Fibroblast of skin of back (primary cell): Measurements from ENCODE around the gene CXCL5.
"Not testable (repeated sequence)": the region's sequence is repeated elsewhere in the genome, so short reads cannot be mapped to it uniquely, and the experiment has no call there.

Experiments used
- DNase-seq: peaks from one replicate; pipeline ENCODE4 v3.0.0-alpha.2; 2013

Gene CXCL5

DNA sequence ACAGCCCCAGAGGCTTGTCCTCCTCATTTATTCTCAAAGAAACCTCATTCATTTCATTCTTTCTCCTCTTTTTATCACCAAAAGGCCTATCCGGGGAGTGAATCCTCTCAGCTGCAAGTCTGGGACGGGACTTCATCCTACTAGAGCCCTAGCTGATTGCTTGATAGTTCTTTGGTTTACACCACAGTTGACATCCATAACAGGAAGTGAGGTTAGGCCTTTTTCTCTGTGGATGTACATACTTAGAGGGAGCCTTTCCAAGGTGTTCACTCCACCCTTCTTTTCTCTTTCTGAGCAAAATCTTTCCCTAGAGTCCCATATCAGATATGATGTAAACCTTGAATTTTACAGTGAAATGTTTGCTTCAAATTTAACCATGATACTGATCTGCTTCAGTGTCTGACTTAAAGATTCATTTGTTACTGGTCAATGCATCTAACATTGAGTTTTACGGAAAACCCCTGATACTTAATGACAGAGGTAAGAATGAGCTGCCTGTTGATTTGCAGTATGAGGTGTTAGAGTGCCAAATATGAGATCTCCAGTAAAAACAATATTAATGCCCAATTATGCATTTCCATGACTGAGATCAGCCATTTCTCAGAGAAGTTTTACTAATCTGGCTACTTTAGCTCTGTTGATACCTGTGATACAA lies 16.8 kb upstream of the CXCL5 start:
- DNase-seq: no peak

DNA sequence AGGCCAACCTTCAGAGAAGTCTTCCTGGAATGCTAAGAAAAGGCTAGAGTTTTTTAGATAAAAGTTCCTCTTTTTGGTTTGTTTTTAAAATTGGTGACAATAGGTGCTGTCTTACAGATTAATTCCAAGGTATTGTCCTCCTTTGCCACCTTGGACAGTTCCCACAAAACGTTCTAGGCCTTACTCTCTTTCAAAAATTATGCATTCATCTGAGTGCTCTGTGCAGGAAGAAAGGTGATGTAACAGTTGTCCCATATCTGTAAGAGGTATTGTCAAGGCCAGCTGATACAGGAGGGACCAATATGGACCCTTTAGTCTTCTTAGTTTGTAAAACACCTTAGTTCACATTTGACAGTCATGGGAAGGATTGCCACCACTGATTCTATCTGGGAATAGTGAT lies 15.9 kb upstream of the CXCL5 start:
- peak; percentile 7 for DNase-seq

DNA sequence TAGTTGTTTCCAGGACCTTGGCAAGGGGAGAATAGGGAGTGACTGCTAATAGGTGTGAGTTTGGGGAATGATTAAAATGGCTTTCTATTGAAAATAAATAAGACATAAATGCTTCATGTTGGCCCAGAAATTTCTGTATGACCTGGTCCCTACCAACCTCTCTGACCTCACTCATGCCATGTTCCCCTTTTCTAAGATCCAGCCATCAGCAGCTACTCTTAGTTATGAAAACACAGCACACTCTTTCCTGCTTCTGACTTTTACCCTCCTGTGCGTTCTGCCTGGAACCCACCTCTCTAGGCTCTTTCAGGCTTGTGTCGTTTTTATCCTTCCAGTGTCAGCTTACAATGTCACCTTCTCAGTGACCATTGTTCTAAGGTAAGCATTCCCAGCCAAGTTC lies 14.8 kb upstream of the CXCL5 start:
- DNase-seq: no peak

DNA sequence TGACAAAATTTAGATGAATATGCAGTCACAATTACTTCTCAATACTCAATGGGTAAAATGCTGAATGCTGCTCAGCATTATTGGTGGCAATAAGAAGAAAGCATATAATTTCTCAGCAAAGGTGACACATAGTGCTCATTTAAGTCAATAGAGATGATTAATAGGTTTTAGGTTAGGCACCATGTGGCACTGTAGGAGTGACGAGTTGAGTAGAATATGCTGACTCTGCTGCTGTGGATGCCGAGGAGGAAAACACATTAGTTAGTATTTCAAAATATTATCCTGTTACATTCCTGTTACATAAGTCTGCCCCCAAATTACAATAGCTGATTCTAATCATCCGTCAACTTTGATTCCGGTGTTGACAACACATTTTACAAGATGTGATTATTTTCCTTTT lies 13.7 kb upstream of the CXCL5 start:
- DNase-seq: no peak

DNA sequence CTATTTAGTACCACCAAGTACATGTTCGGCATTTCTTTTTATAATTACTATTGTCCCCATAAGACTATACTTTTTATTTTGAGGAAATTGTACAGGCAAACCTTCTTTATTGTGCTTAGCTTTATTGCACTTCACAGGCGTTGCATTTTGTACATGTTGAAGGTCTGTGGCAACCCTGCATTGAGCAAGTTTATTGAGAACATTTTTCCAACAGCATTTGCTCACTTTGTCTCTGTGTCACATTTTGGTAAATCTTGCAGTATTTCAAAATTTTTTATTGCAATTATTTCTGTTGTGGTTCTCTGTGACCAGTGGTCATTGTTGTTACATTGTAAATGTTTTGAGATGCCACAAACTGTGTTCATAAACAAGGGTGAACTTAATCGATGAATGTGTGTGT lies 10.8 kb upstream of the CXCL5 start:
- no peak for DNase-seq

DNA sequence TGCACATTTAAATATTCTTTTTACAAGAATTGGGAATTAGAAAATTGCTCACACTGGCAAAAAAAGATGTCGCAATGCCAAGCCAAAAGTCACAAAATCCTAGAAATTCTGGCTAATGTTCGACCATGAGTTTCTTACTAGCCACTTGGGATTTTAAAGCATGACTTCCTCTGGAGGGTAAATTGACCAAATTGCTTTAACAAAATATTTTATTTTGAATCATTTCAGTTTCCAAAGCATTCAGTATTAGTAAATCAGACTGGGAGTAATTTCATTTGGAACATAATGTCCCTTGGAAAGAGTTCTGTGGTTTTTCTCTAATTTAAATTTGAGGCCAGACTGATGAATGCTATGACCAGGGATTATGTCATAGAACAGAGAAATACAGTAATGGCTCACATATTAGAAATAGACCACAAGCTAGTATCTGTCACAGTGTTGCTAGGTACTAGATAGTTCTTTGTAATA lies 7.6 kb upstream of the CXCL5 start:
- DNase-seq: peak; percentile 13

DNA sequence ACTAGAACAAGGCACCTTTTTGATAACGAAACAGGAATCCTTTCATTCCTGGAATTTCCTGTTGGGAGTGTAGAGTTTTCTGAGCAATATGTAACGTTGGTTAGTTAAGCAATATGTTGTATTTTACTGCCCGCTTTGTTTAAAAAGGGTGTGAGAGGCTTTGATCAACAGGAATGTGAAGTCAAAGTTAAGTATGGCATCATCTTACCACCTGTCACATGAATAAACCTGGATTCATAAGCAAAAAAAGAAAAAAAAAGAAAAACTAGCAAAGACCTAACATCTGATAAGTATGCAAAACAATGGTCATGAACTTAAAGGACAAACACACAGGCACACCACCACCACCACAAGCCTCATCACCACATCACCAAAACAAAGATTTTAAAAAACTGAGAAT lies 7.1 kb upstream of the CXCL5 start:
- DNase-seq: no peak

DNA sequence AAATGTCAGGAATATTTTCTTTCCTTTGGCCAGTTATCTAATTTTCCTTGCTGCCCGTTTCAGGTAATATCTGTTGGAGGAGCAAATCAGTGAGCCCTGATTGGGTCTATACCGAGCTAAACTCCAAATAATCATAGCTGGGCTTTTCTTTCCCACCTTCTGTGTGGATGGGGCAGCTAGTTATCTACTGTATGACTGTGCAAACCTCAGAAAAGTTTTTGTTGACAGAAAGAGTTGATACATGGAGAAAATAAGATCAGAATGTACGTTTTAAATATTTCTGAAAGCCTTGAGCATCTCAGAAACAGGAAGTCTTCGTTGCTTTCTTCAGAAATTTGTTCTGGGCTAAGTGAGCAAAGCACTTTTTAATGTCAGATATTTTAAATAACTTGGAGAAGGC lies 6.2 kb upstream of the CXCL5 start:
- no peak for DNase-seq

DNA sequence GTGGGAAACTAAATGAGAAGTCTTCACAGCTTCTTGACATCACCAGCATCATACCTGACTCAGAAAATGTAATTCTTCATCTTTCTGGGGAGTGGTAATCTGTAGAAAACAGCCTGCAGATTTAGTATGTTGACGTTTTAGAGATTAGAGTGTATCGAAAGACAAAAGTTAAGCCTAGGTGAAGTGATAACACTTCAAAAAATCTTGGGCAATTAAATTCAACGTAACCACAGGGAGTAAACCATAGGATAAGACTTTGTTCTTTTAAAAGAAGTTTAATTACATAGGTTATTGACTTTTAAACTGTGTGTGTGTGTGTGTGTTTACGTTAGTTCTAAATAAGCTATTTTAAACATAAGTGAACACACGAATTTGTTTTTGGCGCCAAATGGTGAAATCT lies 1.8 kb upstream of the CXCL5 start:
- DNase-seq: no peak

DNA sequence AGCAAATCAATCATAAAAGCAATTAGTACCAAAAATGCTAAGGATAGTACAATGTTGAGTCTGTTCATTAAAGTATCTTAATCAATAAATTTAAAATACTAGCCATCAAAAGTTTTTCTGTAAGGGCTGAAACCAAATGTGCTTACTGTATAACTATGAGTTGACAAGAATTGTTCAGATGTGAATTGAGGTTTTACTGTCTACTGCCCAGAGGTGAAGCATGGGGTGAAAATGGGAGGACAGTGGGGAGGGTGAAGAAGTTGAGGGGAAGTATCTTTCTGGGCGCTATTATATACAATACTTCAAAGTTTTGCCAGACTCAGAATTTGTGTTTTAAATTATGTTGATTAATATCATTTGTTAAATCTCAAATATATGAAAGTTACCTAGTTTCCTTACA lies 6.4 kb downstream of the CXCL5 start:
- no peak for DNase-seq

DNA sequence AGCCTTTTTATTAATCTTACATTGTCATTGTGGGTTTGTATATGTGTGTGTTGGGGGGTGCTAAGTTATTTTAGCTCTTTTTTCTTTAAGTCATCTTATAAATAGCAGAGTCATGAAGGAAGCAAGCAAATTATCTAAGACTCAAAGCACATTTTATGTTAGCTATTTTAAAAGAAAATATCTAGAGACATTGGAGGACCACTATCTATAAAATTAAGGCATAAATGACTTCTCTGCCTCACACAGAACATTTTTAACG lies 6.8 kb downstream of the CXCL5 start:
- DNase-seq: no peak

DNA sequence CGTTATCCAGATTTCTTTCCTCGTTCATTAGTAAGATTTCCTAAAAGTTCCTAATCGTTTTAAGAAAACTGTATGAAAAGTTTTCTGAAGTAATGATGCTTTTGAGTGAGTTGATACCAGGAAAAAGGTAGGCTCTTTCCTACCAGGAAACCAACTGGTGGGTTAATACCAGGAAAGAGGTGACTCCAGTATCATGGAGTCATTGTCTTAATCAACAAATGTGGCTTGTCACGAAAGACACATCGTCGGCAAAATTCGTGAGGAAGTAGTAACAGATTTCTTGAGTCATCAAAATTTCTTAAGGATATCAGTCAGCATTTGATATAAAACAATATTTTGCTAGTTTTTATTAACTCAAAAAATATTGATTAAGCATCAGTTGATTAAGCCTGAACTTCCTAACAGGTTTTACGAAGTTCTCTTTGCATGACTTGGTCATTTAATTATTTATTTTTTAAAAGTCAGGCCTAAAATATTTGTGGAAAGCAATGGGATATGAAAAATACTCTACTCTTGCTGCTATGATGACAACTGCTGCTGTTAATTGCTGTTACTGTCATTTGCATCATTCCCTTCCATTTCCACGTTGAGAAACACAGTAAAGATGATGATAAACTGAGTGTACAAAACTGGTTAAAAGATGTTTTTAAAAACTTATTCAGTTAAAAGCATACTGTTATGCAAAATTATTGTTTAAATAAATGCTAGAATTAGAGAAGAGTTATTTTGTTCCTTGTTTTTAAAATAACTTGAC lies 7.3 kb downstream of the CXCL5 start:
- DNase-seq: no peak

DNA sequence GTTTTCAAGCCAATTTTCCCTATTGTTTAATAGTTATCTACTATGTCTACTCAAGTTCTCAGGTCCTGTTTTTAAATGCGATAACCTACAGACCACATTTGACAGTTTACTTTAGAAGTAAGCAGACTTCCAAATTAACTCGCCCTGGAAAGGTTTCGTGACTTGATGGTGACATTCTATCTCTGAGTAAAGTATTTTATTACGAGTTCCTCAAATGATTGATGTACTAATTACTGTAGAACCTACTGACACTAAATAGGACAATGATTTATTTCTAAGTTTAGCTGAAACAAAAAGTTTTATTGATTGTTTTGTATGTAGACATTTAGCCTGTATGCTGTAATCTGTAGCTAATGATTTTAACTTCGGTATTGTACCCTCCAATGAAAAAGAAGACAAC lies 8.5 kb downstream of the CXCL5 start:
- no peak for DNase-seq

DNA sequence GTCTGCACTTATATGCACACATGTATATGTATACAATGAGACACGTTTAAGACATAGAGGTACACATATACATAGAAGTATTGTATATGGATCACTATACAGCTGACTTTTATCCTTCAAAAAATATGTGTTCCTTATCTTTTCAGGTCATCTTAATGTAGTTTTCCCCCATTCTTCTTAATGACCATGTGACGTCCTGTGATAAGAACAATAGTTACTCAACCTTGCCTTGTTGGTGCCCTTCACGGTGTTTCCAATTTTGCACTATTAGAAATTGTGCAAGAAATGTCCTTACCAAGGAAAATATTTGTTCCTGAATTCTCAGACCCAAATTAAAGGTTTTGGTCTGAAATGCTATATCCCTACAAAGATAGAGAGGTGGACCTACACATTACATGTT lies 9.4 kb downstream of the CXCL5 start:
- DNase-seq: no peak

DNA sequence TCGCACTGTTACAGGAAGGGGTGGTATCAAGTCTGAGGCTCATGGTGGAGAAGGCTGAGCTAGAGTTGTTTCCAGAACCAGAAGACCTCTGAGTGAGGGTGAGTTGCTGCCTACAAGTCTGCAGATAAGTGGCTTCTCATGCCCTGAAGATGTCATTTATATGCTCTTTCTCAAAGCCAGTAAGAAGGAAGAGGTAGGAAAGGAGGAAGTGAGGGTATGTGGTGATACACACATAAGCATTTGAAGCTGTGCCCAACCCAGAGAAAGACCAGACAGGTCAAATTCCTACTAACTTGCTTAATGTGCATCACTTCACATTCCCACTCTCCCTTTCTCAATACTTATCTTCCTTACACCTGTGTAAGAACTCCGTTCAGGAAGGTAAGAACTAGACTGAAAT lies 10.4 kb downstream of the CXCL5 start, which contains the start of gene PPBP:
TSS of gene PPBP (minus strand) at position 130 of the 400 bp plus-strand sequence. CDS start at position 43, 87 bp downstream.
- no peak for DNase-seq

DNA sequence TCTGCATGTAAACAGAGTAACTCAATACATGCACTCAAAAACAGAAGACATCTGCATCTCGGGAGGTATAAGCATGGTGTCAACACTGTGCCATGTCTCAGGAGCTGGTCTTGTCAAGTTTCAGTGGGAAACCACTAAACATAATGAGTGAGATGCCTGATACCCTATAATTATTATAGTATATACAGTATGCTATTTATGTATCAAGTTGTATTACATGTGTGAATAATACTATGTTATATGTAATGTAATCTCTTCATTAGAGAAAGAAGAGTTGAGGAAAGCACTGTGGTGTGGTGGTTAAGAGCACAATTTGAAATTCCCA lies 13.0 kb downstream of the CXCL5 start:
- DNase-seq: no peak

DNA sequence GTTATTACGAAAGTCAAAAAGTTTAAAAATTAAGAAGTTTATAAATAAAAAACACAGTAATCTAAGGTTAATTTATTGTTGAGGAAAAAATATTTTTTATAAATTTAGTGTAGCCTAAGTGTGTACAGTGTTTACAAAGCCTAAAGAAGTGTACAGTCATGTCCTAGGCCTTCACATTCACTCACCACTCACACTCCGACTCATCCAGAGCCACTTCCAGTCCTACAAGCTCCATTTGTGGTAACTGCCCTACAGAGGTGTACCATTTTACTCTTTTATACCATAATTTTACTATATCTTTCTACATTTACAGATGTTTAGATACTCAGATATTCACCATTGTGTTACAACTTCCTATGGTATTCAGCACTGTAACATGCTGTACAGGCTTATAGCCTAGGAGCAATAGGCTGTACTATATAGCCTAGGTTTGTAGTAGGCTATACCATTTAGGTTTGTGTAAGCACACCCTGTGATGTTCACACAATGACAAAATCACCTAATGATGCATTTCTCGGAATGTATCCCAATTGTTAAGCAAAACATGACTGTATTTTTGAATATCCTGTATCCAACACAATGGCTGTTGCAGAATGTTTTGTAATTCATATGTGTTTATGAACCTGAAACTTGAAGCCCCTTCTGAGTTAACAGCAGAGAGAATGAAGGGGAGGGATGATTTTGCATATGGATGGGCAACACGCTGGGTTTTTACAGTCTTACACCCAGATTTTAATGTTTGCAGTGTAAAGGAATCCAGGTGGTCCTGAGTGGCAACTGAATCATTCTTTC lies 13.5 kb downstream of the CXCL5 start:
- DNase-seq: peak; percentile 56

DNA sequence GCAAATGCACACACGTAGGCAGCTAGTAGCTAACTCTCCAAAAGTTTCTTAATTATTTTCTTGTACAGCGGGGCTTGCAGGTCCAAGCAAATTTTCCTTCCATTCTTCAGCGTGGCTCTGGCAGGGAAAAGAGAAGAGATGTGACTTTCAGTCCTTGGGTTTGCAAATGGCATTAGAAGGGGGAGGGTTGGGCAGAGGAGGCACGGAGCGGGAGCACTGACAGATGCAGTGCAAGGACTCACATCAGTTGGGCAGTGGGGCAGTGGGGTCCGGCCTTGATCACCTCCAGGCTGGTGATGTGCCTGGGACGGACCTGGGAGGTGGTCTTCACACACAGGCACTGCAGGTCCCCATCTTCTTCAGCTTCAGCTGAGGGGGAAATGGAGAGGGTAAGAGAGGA lies 17.3 kb downstream of the CXCL5 start:
- DNase-seq: not testable (repeated sequence)

DNA sequence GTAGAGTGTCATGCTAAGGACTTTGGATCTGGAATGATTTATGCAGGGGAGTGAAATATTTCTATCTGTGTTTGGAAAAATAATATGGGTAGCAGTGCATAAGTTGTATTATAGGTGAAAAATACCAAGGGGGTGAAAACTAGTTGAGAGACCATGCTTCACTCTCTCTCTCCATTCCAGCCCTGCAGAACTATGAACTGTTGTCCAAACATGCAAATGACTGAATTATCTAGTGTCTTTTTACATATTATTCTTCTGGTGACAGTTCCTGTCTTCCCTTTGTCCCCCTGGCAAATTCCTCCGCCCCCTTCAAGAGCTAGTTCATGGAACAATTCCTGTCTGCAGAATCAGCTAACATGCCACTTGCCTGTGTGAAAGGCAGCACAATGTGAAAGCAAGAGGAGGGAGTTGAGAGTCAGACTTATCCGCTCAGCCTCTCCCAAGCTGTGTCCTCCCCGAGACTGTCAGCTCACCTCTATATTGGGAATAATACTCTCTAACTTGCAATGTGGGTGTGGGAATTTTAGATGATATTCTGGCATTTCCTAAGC lies 19.0 kb downstream of the CXCL5 start:
- DNase-seq: peak; percentile 47

DNA sequence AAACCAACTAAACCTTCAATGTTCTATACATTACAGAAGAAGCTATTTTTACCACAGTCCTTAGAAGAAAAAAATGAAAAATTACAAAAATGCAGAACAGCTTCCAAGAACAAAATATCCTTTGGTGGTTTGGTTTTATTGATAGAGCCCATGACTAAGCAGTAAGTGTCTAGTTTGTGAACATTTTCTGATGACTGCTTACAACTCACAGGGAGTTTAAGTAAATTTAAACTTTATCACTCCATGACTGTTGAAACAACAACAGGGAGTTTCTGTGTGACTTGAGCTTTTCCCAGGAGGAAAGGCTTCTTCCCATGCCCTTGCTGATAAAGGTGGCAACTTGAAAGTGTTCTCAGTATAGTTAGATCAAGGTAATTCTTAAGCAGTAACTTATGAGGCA lies 19.6 kb downstream of the CXCL5 start:
- DNase-seq: peak; percentile 95

DNA sequence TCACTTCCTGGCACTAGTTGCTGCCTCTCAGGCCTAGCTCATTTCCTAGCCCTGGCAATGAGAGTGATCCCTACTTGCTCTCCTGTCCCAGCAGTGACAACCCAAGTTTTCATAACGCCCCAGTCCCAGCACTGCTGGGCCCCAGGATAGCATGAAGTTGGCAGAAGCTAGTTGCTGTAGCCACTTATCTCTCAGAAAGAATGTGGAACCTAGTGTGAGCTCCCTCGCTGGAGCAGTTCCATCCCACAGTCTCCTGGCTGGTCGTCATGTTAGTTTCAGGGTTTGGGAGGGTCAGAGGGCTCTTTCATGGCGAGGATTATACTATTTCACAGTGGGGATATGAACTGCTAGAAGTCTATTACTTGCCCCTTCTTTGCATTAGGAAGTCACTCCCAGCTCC lies 21.8 kb downstream of the CXCL5 start:
- DNase-seq: no peak

DNA sequence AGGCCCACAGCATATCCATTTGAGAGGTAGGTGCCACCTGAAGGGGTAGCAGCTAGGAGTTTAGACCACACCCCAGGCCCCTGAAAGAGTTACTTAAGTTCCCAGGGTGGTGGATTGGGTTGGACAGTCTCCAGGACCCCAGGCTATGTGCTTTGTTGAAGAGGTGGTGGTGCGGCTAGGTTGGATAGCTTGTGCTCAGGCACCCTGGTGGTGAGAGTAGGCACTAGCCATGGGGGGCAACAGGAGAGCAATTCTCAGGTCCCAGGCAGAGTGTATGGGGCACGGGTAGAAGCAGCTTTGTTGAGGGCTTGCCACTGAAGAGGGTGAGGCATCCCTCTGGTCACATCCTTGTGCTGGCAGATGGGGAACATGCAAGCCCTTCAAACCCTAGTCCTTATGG lies 22.3 kb downstream of the CXCL5 start:
- no peak for DNase-seq

DNA sequence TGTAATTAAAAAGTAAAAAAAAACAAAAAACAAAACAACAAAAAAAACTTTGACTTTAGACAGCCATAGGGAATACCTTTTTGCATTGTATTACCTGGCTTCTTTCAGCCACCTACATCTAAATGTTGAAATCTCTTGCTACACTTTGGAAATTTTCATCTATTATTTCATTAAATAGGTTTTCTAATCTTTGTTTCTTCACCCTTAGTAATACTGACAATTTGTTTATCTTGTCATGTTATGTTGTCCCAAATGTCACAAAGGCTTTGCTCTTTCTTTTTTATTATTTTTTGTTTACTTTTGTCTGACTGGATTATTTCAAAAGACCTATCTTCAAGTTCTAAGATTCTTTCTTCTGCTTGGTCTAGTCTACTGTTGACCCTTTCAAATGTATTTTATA lies 24.1 kb downstream of the CXCL5 start:
- no peak for DNase-seq

DNA sequence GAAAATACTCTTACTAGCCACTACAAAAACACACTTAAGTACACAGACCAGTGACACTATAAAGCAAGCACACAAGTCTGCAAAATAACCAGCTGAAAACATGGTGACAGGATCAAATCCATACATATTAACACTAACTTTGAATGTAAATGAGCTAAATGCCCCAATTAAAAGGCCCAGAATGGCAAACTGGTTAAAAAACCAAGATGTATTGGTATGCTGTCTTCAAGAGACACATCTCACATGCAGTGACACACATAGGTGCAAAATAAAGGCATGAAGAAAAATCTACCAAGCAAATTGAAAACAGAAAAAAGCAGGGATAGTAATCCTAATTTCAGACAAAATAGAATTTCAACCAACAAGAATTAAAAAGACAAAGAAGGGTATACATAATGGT lies 27.5 kb downstream of the CXCL5 start:
- no peak for DNase-seq
